ENCODE data around the gene MTNR1B.

MTNR1B gene

GRCh38 chr11:92954003-92954402 is 15.4 kb upstream of the MTNR1B start:
- H3K27ac Mint-ChIP-seq = no peak overlapping the region
- no peaks in the 10 kb centered on the region for H3K4me1 Mint-ChIP-seq
- peaks cover 7% of the 10 kb centered on the region for H3K27me3 Mint-ChIP-seq (ENCODE audit: low read depth, poor library complexity)
- H3K4me3 Mint-ChIP-seq = no peak overlapping the region
- peaks cover 24% of the 10 kb centered on the region for H3K9me3 Mint-ChIP-seq
- H3K36me3 Mint-ChIP-seq (ENCODE audit: low read depth) = peaks cover 3% of the 10 kb centered on the region
- no peak for TF ChIP-seq CTCF (IDR thresholded peaks at IDR 0.05)
- no peak for DNase-seq

GRCh38 chr11:92955860-92956259 is 13.6 kb upstream of the MTNR1B start:
- TF ChIP-seq CTCF (IDR thresholded peaks at IDR 0.05) = no peak
- H3K27me3 Mint-ChIP-seq (ENCODE audit: low read depth, poor library complexity) = peaks cover 9% of the 10 kb centered on the region
- H3K4me3 Mint-ChIP-seq = no peak overlapping the region
- H3K9me3 Mint-ChIP-seq = peaks cover 6% of the 10 kb centered on the region
- H3K4me1 Mint-ChIP-seq = no peaks in the 10 kb centered on the region
- no peaks in the 10 kb centered on the region for H3K36me3 Mint-ChIP-seq (ENCODE audit: low read depth)
- no peak for DNase-seq
- no peak overlapping the region for H3K27ac Mint-ChIP-seq

GRCh38 chr11:92960886-92961285 is 8.6 kb upstream of the MTNR1B start:
- H3K4me1 Mint-ChIP-seq = no peaks in the 10 kb centered on the region
- H3K36me3 Mint-ChIP-seq (ENCODE audit: low read depth) = no peaks in the 10 kb centered on the region
- no peak for TF ChIP-seq CTCF (IDR thresholded peaks at IDR 0.05)
- H3K9me3 Mint-ChIP-seq = peaks cover 4% of the 10 kb centered on the region
- no peak for DNase-seq
- no peak overlapping the region for H3K27ac Mint-ChIP-seq
- H3K27me3 Mint-ChIP-seq (ENCODE audit: low read depth, poor library complexity) = peaks cover 8% of the 10 kb centered on the region
- no peak overlapping the region for H3K4me3 Mint-ChIP-seq

GRCh38 chr11:92962446-92962845 is 7.0 kb upstream of the MTNR1B start:
- no peak for DNase-seq
- Mint-ChIP-seq H3K4me3 (no peak overlapping the region), H3K4me1 (no peaks in the 10 kb centered on the region), H3K27me3 (ENCODE audit: low read depth, poor library complexity) (peaks cover 15% of the 10 kb centered on the region), H3K27ac (no peak overlapping the region), H3K9me3 (peaks cover 2% of the 10 kb centered on the region), H3K36me3 (ENCODE audit: low read depth) (no peaks in the 10 kb centered on the region)
- TF ChIP-seq CTCF (IDR thresholded peaks at IDR 0.05) = no peak

GRCh38 chr11:92964471-92964870 is 5.0 kb upstream of the MTNR1B start:
- Mint-ChIP-seq H3K36me3 (ENCODE audit: low read depth) (no peaks in the 10 kb centered on the region), H3K27me3 (ENCODE audit: low read depth, poor library complexity) (peaks cover 31% of the 10 kb centered on the region), H3K4me1 (no peaks in the 10 kb centered on the region), H3K27ac (no peak overlapping the region), H3K9me3 (no peaks in the 10 kb centered on the region), H3K4me3 (no peak overlapping the region)
- DNase-seq = no peak
- TF ChIP-seq CTCF (IDR thresholded peaks at IDR 0.05) = no peak

GRCh38 chr11:92965196-92965595 is 4.3 kb upstream of the MTNR1B start:
- Mint-ChIP-seq H3K4me1 (no peaks in the 10 kb centered on the region), H3K27ac (no peak overlapping the region), H3K27me3 (ENCODE audit: low read depth, poor library complexity) (peaks cover 39% of the 10 kb centered on the region), H3K36me3 (ENCODE audit: low read depth) (no peaks in the 10 kb centered on the region), H3K4me3 (no peak overlapping the region), H3K9me3 (no peaks in the 10 kb centered on the region)
- TF ChIP-seq CTCF (IDR thresholded peaks at IDR 0.05) = no peak
- DNase-seq = no peak

Data from nephron progenitor cell (in vitro differentiated cells).